ENCODE data around the gene OPTN.
"Not testable (repeated sequence)": the region's sequence is repeated elsewhere in the genome, so short reads cannot be mapped to it uniquely, and the experiment has no call there.

The OPTN gene

DNA sequence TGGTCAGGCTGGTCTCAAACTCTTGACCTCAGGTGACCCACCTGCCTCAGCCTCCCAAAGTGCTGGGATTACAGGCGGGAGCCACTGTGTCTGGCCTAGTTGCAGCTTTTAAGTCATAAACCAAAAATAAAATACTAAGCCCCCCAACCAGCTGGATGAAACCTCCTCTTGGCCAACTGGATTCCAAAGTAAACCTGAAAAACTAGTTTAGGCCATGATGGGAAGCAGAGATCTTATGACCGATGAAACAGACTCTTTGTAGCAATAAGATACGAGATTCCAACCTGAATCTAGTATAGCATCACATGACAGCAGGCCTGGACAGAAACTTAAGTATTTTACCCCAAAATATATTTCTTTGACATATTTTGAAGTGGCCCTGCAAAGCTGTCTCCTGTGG is 52.3 kb downstream of the OPTN start:
- TF ChIP-seq, protein P1, sequence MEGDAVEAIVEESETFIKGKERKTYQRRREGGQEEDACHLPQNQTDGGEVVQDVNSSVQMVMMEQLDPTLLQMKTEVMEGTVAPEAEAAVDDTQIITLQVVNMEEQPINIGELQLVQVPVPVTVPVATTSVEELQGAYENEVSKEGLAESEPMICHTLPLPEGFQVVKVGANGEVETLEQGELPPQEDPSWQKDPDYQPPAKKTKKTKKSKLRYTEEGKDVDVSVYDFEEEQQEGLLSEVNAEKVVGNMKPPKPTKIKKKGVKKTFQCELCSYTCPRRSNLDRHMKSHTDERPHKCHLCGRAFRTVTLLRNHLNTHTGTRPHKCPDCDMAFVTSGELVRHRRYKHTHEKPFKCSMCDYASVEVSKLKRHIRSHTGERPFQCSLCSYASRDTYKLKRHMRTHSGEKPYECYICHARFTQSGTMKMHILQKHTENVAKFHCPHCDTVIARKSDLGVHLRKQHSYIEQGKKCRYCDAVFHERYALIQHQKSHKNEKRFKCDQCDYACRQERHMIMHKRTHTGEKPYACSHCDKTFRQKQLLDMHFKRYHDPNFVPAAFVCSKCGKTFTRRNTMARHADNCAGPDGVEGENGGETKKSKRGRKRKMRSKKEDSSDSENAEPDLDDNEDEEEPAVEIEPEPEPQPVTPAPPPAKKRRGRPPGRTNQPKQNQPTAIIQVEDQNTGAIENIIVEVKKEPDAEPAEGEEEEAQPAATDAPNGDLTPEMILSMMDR (IDR thresholded peaks at IDR 0.05; ENCODE audit: control extremely low read depth, extremely low read depth, low read depth, missing control alignments), result no peak
- CTCF ChIA-PET, result interaction anchor here (1.9 to 3.4 kb wide), 2 partner anchors 9 to 201 kb away, joined by 6 to 15 read pairs; partner anchors contain the start of gene MCM10
- POLR2A ChIA-PET, result no interaction called here
- no peak for DNase-seq (ENCODE audit: extremely low spot score)

DNA sequence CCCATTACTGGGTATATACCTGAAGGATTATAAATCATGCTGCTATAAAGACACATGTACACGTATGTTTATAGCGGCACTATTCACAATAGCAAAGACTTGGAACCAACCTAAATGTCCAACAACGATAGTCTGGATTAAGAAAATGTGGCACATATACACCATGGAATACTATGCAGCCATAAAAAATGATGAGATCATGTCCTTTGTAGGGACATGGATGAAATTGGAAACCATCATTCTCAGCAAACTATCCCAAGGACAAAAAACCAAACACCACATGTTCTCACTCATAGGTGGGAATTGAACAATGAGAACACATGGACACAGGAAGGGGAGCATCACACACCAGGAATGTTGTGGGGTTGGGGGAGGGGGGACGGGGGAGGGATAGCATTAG is 55.9 kb downstream of the OPTN start:
- CTCF ChIA-PET; POLR2A ChIA-PET; DNase-seq (ENCODE audit: extremely low spot score): not testable (repeated sequence)

DNA sequence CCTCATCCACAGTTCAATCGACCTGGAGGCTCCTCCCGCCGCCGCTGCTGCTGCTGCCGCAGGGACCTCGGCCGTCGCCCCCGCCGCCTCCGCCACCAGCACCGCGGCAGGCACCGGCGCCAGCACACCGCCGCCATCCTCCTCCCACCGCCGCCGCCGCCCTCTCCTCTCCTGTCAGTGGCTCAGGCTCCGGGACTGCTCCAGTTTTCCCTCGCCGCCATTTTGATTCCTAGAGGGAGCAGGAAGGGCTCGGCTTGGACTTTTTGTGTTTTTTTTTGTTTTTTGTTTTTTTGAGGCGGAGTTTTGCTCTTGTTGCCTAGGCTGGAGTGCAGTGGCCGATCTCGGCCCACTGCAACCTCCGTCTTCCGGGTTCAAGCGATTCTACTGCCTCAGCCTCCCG is 58.4 kb downstream of the OPTN start:
- TF ChIP-seq, protein P1 (IDR thresholded peaks at IDR 0.05; ENCODE audit: control extremely low read depth, extremely low read depth, low read depth, missing control alignments), result no peak

DNA sequence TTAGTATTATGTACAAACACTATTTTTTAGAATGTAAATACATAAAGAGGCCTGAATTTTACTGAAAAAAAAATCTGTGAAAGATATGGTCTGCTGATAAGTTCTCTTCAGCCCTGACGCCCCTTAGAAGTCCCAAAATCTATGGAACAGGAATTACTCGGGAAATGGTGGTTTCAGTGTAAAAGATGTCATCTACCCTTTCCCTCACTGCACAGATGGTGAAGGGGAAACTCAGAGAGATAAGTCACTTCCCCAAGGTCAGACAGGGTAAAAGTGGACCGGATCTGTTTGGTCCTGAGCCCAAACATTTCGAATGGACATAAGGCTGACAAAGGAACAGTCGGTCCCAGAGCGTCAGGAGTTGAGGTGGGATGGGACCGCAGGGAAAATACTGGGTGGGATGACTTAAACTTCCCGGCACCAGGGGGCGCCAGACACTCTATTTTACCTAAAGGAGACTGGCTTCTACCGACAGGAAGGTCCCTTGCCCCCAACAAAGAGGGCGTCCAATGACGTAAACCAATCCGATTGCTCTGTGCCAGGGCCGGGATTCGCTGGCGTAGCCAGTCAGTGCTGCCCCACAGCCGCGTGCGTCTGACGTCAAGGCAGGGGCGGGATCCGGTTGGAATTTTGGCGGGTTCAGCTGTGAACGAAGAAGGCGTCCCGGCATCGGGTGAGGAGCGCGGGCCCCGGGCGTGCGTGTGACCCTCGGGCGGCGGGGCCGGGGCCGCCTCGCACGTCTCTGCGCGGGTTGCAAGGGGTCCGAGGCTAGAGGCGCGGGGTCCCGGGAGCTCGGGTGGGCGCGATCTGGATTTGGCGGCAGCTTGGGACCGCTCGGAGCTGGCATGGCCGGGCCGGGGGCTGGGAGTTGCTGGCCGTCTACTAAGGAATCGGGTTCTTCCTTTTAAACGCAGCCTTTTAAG is 61.2 kb downstream of the OPTN start, which contains the start of gene MCM10:
MCM10 (plus strand) TSS at position 625 of the 923 bp plus-strand sequence. CDS start 2,645 bp downstream, outside the sequence.
- TF ChIP-seq, protein P1 (IDR thresholded peaks at IDR 0.05; ENCODE audit: control extremely low read depth, extremely low read depth, low read depth, missing control alignments), result peak; percentile 71
- ChIA-PET POLR2A (interaction anchor here (0.7 kb wide), 1 partner anchor 189 kb away, joined by 3 read pairs; no protein-coding TSS in a partner anchor), CTCF (interaction anchor here (0.7 to 4.2 kb wide), 27 partner anchors 9 to 279 kb away, joined by 3 to 64 read pairs (median 4); partner anchors contain the start of genes OPTN and PHYH)
- DNase-seq (ENCODE audit: extremely low spot score), result peak; percentile 97

More for the DNA sequence above, 58.4 kb downstream of the OPTN start:
- DNase-seq (ENCODE audit: extremely low spot score), result no peak
- CTCF ChIA-PET, result no interaction called here
- POLR2A ChIA-PET, result no interaction called here

DNA sequence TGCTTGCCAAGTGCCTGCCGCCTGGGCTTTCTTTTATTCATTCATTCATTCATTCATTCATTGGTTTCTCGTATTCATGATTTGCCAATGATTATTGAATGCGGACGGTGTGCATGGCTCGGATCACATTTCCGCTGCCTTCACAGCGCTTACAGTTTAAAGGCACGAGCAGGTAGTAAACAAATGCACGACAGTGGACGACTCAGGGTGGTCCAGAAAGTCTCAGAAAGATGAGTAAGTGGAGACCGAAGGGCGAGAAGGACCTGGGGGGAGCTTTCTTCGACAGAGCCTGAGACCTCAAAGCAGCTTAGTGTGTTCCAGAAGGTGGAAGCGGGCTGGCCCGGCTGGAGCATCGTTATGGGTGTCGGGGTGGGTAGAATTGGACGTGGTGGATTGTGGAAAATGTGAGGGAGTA is 61.9 kb downstream of the OPTN start:
- CTCF ChIA-PET, result interaction anchor here (0.7 to 4.2 kb wide), 18 partner anchors 9 to 278 kb away, joined by 3 to 64 read pairs (median 5); partner anchors contain the start of genes OPTN and PHYH
- TF ChIP-seq, protein P1 (IDR thresholded peaks at IDR 0.05; ENCODE audit: control extremely low read depth, extremely low read depth, low read depth, missing control alignments), result no peak
- POLR2A ChIA-PET, result interaction anchor here (0.7 kb wide), 1 partner anchor 188 kb away, joined by 3 read pairs; no protein-coding TSS in a partner anchor
- peak; percentile 24 for DNase-seq (ENCODE audit: extremely low spot score)

DNA sequence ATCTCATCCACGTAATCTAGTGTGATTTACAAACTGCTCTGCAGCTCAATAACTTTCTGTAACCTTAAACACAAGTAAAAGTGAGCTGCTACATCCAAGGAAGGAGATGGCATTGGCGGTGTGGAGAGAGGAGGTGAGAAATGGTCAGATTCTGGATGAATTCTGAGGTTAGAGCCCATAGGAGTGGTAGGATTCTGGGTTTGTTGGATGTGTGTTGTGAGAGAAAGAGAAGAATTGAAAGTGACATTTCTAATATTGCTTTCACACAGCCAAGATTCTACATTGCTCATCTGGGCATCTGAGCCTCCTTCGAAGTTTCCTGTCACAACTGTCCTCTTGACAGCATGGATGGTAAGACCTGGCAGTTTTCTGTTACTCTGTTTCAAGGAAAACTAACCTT is 63.9 kb downstream of the OPTN start:
- TF ChIP-seq, protein P1 (IDR thresholded peaks at IDR 0.05; ENCODE audit: control extremely low read depth, extremely low read depth, low read depth, missing control alignments), result no peak
- ChIA-PET POLR2A (no interaction called here), CTCF (interaction anchor here (0.7 to 4.2 kb wide), 4 partner anchors 13 to 208 kb away, joined by 3 to 64 read pairs (median 4); partner anchors contain the start of gene PHYH)
- no peak for DNase-seq (ENCODE audit: extremely low spot score)

DNA sequence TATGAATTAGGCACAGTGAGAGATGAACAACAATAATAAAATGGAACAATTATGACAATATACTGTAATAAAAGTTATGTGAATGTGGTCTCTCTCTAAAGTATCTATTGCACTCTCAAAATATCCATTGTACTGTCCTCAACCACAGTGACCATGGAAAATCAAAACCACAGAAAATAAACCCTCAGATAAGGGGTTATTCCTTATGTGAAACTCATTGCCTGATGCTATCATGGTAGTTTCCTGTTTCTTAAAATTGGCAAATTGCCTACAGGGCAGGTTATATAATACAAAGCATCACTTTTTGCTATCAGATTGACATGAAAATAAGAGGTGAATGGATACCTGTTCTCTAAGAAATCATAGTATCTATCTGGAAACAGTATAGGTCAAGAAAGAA is 65.2 kb downstream of the OPTN start:
- TF ChIP-seq, protein P1 (IDR thresholded peaks at IDR 0.05; ENCODE audit: control extremely low read depth, extremely low read depth, low read depth, missing control alignments), result no peak
- CTCF ChIA-PET, result no interaction called here
- POLR2A ChIA-PET, result no interaction called here

More for the DNA sequence above, 65.2 kb downstream of the OPTN start:
- DNase-seq (ENCODE audit: extremely low spot score), result no peak
